ENCODE results near the gene OCA2. TPM values are rescaled to one million over a fixed set of nuclear protein-coding genes. Genes with fewer than 3 reads are reported as not detected.

The OCA2 gene
- total and polyA plus RNA-seq, 2 of the 8 experiments (the other 6 are each of a cell fraction or from before 2014, with no cell fraction given), result 0.20 TPM

DNA sequence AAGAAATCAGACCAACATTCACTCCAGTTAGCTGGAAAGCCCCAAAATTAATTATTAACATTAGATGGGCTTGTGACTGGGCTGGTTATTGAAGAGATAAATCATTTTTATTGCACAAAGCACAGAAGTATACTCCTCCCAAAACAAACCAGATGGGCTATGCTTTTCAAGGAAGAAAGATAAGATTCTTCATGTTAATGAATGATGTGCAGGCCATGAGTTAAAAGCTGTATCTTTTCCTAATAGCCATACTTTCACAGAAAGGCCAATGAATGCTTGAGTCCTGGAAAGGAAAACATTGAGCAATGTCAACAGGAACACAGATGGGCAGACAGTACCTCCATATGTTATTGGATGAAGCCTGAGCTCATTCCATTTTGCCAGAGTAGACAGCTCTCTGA, 55.4 kb downstream of the OCA2 start (continued):
- no peak for TF ChIP-seq CHD7 (IDR thresholded peaks at IDR 0.05; ENCODE audit: insufficient replicate concordance, low read length)
- TF ChIP-seq BACH1 (IDR thresholded peaks at IDR 0.05; ENCODE audit: low read length), result no peak
- no peak for TF ChIP-seq TEAD4 (IDR thresholded peaks at IDR 0.05; ENCODE audit: low read depth, low read length)
- TF ChIP-seq FOSL1 (IDR thresholded peaks at IDR 0.05; ENCODE audit: insufficient read depth, low read depth, low read length), result no peak

All from H1 (cell line).